ENCODE measurements around the gene DCAF17.

Gene DCAF17

DNA sequence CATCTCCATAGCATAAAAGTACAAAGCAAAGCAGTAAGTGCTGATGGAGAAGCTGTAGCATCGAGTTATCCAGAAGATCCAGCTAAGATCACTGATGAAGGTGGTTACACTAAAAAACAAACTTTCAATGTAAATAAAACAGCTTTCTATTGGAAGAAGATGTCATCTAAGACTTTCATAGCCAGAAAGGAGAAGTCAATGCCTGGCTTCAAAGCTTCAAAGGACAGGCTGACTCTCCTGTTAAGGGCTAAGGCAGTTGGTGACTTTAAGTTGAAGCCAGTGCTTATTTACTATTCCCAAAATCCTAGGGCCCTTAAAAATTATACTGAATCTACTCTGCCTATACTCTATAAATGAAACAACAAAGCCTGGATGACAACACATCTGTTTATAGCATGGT, 44.2 kb upstream of the DCAF17 start:
- Histone ChIP-seq H3K9me3 (ENCODE audit: insufficient read depth, low read depth, low read length) (peaks cover 2% of the 10 kb centered on the region), H2BK12ac (ENCODE audit: low read length) (no peak overlapping the region), H2BK120ac (ENCODE audit: insufficient read depth, low read length, poor library complexity) (no peak overlapping the region), H3K4ac (ENCODE audit: low read depth, low read length) (no peak overlapping the region), H2AFZ (ENCODE audit: insufficient read depth, low read length, poor library complexity) (no peak overlapping the region), H3K36me3 (ENCODE audit: control insufficient read depth in 1 of 2, insufficient read depth in 2 of 2, low read length in 2 of 2) (no peaks in the 10 kb centered on the region), H2BK5ac (ENCODE audit: low read depth, low read length, poor library complexity) (no peak overlapping the region), H3K27ac (ENCODE audit: low read depth, low read length) (no peak overlapping the region), H4K12ac (ENCODE audit: low read depth, low read length) (no peak overlapping the region), H3K23ac (ENCODE audit: low read length) (no peak overlapping the region), H3K4me1 (ENCODE audit: control insufficient read depth in 1 of 2, insufficient read depth in 2 of 2, low read length in 2 of 2) (no peaks in the 10 kb centered on the region), H3K27me3 (ENCODE audit: insufficient read depth, low read length) (no peaks in the 10 kb centered on the region), H3K4me3 (ENCODE audit: low read depth, low read length) (no peak overlapping the region), H3K9ac (ENCODE audit: low read length) (no peak overlapping the region), H3K14ac (ENCODE audit: low read length) (no peak overlapping the region), H2AK5ac (ENCODE audit: low read length) (no peak overlapping the region), H4K91ac (ENCODE audit: low read depth, low read length) (no peak overlapping the region), H3K18ac (ENCODE audit: low read length) (no peak overlapping the region), H3K79me1 (ENCODE audit: low read length) (no peaks in the 10 kb centered on the region), H4K8ac (ENCODE audit: low read depth, low read length) (no peak overlapping the region), H3K4me2 (ENCODE audit: low read length) (no peak overlapping the region), H3K79me2 (ENCODE audit: control insufficient read depth, insufficient read depth, low read length, poor library complexity) (no peaks in the 10 kb centered on the region)
- DNase-seq = no peak
- WGBS (ENCODE audit: extremely low coverage, insufficient coverage, insufficient read length) = no CpG with 5 or more reads among the region's 1 CpG

DNA sequence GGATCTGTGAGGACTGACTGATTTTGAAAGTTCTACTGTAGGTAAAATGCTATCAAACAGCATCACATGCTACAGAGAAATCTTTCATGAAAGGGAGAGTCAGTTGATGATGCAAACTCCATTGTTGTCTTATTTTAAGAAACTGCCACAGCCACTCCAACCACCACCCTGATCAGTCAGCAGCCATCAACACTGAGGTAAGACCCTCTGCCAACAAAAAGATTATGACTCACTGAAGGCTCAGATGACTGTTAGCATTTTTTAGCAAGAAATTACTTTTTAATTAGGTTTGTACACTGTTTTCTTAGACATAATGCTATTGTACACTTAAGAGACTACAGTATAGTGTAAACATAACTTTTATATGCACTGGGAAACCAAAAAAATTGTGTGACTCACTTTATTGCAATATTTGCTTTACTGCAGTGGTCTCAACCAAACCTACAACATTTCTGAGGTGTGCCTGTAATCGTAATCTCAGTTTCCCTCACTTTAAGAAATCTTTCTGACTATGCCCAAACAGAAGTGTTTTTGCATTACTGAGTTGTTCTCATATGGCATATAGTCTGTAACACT, 43.0 kb upstream of the DCAF17 start:
- no peaks in the 10 kb centered on the region for H3K79me1 ChIP-seq (ENCODE audit: low read length)
- no peaks in the 10 kb centered on the region for H3K27me3 ChIP-seq (ENCODE audit: insufficient read depth, low read length)
- H4K91ac ChIP-seq (ENCODE audit: low read depth, low read length) = no peak overlapping the region
- no CpG with 5 or more reads among the region's 1 CpG for WGBS (ENCODE audit: extremely low coverage, insufficient coverage, insufficient read length)
- no peaks in the 10 kb centered on the region for H3K4me1 ChIP-seq (ENCODE audit: control insufficient read depth in 1 of 2, insufficient read depth in 2 of 2, low read length in 2 of 2)
- DNase-seq = no peak
- no peak overlapping the region for H3K9ac ChIP-seq (ENCODE audit: low read length)
- peaks cover 2% of the 10 kb centered on the region for H3K9me3 ChIP-seq (ENCODE audit: insufficient read depth, low read depth, low read length)
- no peak overlapping the region for H3K4me3 ChIP-seq (ENCODE audit: low read depth, low read length)
- H3K36me3 ChIP-seq (ENCODE audit: control insufficient read depth in 1 of 2, insufficient read depth in 2 of 2, low read length in 2 of 2) = no peaks in the 10 kb centered on the region
- H3K79me2 ChIP-seq (ENCODE audit: control insufficient read depth, insufficient read depth, low read length, poor library complexity) = no peaks in the 10 kb centered on the region
- no peak overlapping the region for H2BK5ac ChIP-seq (ENCODE audit: low read depth, low read length, poor library complexity)
- no peak overlapping the region for H2BK12ac ChIP-seq (ENCODE audit: low read length)
- H4K12ac ChIP-seq (ENCODE audit: low read depth, low read length) = no peak overlapping the region
- H2AK5ac ChIP-seq (ENCODE audit: low read length) = no peak overlapping the region
- no peak overlapping the region for H3K4ac ChIP-seq (ENCODE audit: low read depth, low read length)
- H2AFZ ChIP-seq (ENCODE audit: insufficient read depth, low read length, poor library complexity) = no peak overlapping the region
- no peak overlapping the region for H3K23ac ChIP-seq (ENCODE audit: low read length)
- no peak overlapping the region for H4K8ac ChIP-seq (ENCODE audit: low read depth, low read length)
- H3K4me2 ChIP-seq (ENCODE audit: low read length) = no peak overlapping the region
- H3K18ac ChIP-seq (ENCODE audit: low read length) = no peak overlapping the region
- H3K14ac ChIP-seq (ENCODE audit: low read length) = no peak overlapping the region
- no peak overlapping the region for H3K27ac ChIP-seq (ENCODE audit: low read depth, low read length)
- no peak overlapping the region for H2BK120ac ChIP-seq (ENCODE audit: insufficient read depth, low read length, poor library complexity)

DNA sequence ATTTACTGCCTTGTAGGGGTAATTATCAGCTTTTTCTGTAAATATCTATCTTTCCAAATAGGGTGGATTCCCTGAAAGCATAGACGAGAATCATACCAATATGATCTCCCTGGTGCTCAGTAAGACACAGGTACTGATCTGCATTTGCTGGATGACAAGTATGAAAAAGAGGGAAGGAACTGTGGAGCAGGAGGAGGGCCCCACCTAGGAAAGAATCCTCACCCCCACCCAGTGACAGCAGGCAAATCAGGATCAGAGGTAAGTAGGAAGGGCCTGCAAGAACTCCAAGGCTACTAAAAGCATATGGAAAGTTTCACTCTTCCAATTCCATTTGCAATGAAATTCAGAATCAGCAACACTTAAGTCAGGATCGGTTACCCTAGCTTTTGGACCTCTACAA, 42.5 kb upstream of the DCAF17 start:
- Histone ChIP-seq H3K9ac (ENCODE audit: low read length) (no peak overlapping the region), H3K27ac (ENCODE audit: low read depth, low read length) (no peak overlapping the region), H3K9me3 (ENCODE audit: insufficient read depth, low read depth, low read length) (peaks cover 2% of the 10 kb centered on the region), H3K79me2 (ENCODE audit: control insufficient read depth, insufficient read depth, low read length, poor library complexity) (no peaks in the 10 kb centered on the region), H2BK12ac (ENCODE audit: low read length) (no peak overlapping the region), H3K4ac (ENCODE audit: low read depth, low read length) (no peak overlapping the region), H2BK120ac (ENCODE audit: insufficient read depth, low read length, poor library complexity) (no peak overlapping the region), H2BK5ac (ENCODE audit: low read depth, low read length, poor library complexity) (no peak overlapping the region), H3K4me3 (ENCODE audit: low read depth, low read length) (no peak overlapping the region), H3K4me1 (ENCODE audit: control insufficient read depth in 1 of 2, insufficient read depth in 2 of 2, low read length in 2 of 2) (no peaks in the 10 kb centered on the region), H2AFZ (ENCODE audit: insufficient read depth, low read length, poor library complexity) (no peak overlapping the region), H3K14ac (ENCODE audit: low read length) (no peak overlapping the region), H3K36me3 (ENCODE audit: control insufficient read depth in 1 of 2, insufficient read depth in 2 of 2, low read length in 2 of 2) (no peaks in the 10 kb centered on the region), H2AK5ac (ENCODE audit: low read length) (no peak overlapping the region), H3K27me3 (ENCODE audit: insufficient read depth, low read length) (no peaks in the 10 kb centered on the region), H3K4me2 (ENCODE audit: low read length) (no peak overlapping the region), H4K12ac (ENCODE audit: low read depth, low read length) (no peak overlapping the region), H4K91ac (ENCODE audit: low read depth, low read length) (no peak overlapping the region), H3K23ac (ENCODE audit: low read length) (peak overlapping the region; percentile 5), H4K8ac (ENCODE audit: low read depth, low read length) (no peak overlapping the region), H3K18ac (ENCODE audit: low read length) (no peak overlapping the region), H3K79me1 (ENCODE audit: low read length) (no peaks in the 10 kb centered on the region)
- no peak for DNase-seq
- no CpG with 5 or more reads among the region's 2 CpGs for WGBS (ENCODE audit: extremely low coverage, insufficient coverage, insufficient read length)

DNA sequence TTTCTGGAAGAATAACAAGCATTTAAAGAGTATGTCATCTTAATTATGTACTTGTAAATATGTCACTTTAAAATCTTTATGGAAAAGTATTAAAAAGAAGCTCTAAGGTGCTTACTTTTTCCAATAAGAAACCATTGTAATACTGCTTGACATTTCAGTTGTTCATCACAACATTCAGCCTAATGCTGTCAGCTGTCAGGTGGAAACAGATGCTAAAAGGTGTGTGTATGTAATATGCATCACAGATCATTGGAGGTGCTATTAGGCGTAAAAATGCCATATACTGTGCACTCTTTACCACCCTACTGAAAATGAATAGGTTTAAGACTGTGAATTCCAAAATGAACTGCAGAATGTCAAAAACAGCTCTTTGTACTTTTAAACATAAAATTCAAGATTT, 40.5 kb upstream of the DCAF17 start:
- no peak overlapping the region for H3K4ac ChIP-seq (ENCODE audit: low read depth, low read length)
- H2BK120ac ChIP-seq (ENCODE audit: insufficient read depth, low read length, poor library complexity) = no peak overlapping the region
- no peak overlapping the region for H3K23ac ChIP-seq (ENCODE audit: low read length)
- no peak overlapping the region for H3K4me2 ChIP-seq (ENCODE audit: low read length)
- H3K79me2 ChIP-seq (ENCODE audit: control insufficient read depth, insufficient read depth, low read length, poor library complexity) = no peaks in the 10 kb centered on the region
- no peak overlapping the region for H3K18ac ChIP-seq (ENCODE audit: low read length)
- no peak overlapping the region for H3K27ac ChIP-seq (ENCODE audit: low read depth, low read length)
- no peak overlapping the region for H4K8ac ChIP-seq (ENCODE audit: low read depth, low read length)
- no peaks in the 10 kb centered on the region for H3K36me3 ChIP-seq (ENCODE audit: control insufficient read depth in 1 of 2, insufficient read depth in 2 of 2, low read length in 2 of 2)
- no peaks in the 10 kb centered on the region for H3K4me1 ChIP-seq (ENCODE audit: control insufficient read depth in 1 of 2, insufficient read depth in 2 of 2, low read length in 2 of 2)
- H3K9me3 ChIP-seq (ENCODE audit: insufficient read depth, low read depth, low read length) = no peaks in the 10 kb centered on the region
- no peak overlapping the region for H4K91ac ChIP-seq (ENCODE audit: low read depth, low read length)
- H3K9ac ChIP-seq (ENCODE audit: low read length) = no peak overlapping the region
- no peak overlapping the region for H2BK5ac ChIP-seq (ENCODE audit: low read depth, low read length, poor library complexity)
- H2BK12ac ChIP-seq (ENCODE audit: low read length) = no peak overlapping the region
- no peaks in the 10 kb centered on the region for H3K27me3 ChIP-seq (ENCODE audit: insufficient read depth, low read length)
- H3K4me3 ChIP-seq (ENCODE audit: low read depth, low read length) = no peak overlapping the region
- H4K12ac ChIP-seq (ENCODE audit: low read depth, low read length) = no peak overlapping the region
- H2AK5ac ChIP-seq (ENCODE audit: low read length) = no peak overlapping the region
- no peaks in the 10 kb centered on the region for H3K79me1 ChIP-seq (ENCODE audit: low read length)
- no peak overlapping the region for H3K14ac ChIP-seq (ENCODE audit: low read length)
- no peak for DNase-seq
- no CpG with 5 or more reads among the region's 1 CpG for WGBS (ENCODE audit: extremely low coverage, insufficient coverage, insufficient read length)
- no peak overlapping the region for H2AFZ ChIP-seq (ENCODE audit: insufficient read depth, low read length, poor library complexity)

Measured in trophoblast cell (in vitro differentiated cells and primary cell).